HG03457 (cell line): ENCODE data around the gene NAA40.

Experiments
- ATAC-seq: cut with Tn5 transposase; IDR thresholded peaks from one replicate; pipeline ENCODE4 v1.9.1; 2021; ENCODE audit warnings: moderate number of reproducible peaks; ENCODE audit not compliant: unreplicated experiment

The NAA40 gene

DNA sequence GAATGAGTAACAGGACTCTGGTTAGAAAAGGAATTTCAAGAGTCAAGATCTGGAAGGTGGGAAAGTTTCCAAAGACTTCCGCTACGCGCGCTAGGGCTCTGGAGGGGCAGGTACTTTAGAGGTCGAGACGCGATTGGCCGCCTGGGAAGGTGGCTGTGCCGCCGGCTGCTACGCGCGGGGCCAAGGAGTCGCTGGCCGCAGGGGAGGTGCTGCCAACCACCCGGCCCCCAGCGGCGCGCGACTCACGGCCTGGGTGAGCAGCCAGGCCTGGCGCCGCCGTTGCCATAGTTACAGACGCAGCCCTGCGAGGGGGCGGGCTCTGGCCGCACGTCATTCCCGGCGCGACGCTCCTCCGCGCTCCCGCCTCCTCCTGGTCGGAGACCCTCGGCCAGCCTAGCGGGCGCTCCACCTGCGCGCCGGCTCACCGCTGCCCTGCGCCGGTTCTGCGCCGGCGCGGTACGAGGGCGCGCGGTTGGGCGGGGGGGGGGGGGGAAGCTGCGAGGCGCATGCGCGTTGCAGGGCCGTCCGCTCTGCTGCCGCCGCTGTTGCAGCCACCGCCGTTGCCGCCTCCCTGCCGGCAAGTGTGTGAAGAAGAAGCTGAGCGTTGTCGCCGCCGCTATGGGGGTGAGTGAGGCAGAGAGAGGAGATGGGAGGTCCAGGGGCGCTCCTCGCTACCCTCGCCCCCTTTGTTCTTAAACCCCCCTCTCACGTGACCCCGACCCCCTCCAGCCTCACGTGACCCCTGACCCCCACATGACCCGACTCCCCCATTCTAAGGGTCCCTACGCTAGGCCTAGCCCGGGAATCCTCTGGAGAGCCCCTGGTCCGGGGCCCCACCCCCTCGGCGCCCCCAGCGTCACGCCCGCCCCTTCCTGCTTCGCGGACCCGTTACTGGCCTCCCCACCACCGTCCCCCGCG lies at the start of gene NAA40:
TSS of gene NAA40 (plus strand) at position 524 of the 918 bp plus-strand sequence. CDS start at position 619, 95 bp downstream.
- ATAC-seq: peak; percentile 84

DNA sequence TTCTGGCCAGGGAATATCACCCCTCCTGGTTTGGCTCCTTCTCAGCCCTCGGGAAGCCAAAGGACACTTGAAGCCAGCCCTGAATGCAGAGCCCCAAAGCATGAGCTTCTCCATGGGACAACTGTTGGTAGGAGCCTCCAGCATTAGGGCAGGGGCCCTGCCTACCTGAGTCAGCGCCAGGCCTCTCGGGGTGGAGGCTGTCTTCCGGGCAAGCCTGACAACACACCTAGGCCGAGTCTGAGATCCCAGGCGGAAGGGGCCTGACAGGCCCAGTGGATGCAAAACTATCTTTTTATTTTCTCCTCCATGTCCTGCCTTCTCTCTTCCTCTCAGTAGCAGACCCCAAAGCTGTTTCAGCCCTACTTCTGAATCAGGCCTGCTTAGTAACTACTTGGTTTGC lies 49.5 kb upstream of the NAA40 start:
- no peak for ATAC-seq

DNA sequence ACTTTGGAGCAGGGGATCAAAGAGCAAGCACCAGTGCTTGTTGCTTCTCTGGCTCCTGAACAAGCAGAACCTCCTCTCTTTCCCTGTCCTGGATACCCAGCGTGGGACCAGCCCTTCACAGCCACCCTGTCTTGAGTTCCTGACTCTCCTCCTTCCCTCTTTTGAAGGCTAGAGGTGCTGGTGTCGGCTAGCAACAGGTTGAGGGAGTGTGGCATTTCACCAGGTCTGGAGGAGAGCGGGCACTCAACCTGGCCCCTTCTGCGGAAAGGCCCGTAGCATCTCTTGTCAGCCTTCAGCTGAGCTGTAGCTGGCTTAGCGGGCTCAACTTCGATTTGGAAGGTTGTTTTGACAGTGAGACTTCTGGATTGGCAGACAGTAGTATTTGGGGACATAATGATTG lies 48.4 kb upstream of the NAA40 start:
- ATAC-seq: no peak

DNA sequence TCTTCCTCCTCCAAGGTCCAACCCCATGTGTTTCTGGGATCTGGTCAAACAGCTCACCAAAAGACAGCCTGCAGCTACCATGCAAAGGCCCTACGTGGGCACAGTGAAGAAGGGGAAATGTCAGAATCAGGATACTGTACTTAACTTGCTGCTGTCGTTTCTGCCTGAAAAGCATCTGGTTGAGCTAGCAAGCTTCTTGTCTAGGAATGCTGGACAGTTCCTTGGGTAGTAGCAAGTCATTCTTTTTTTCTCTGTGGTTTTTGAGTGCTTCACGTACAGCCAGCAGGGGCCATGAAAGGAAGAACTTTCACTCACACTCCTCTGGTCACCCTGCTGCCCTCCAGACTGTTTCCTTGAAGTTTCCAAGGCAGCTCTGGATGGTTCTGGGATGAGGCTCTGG lies 46.6 kb upstream of the NAA40 start:
- no peak for ATAC-seq

DNA sequence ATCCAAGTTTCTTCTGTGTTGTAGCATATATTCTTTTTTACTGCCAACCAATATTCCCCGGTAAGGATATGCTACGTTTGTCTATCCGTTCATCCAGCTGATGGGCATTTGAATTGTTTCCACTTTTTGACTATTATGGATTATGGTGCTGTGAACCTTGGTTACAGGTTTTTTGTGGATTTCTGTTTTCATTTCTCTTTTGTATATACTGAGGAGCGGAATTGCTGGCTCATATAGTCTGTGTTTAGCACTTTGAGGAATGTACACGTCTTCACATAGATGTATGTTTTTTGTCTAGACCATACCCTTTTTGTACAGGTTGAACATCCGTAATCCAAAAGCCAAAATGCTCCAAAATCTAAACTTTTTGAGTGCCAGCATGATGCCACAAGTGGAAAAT lies 45.4 kb upstream of the NAA40 start:
- no peak for ATAC-seq

DNA sequence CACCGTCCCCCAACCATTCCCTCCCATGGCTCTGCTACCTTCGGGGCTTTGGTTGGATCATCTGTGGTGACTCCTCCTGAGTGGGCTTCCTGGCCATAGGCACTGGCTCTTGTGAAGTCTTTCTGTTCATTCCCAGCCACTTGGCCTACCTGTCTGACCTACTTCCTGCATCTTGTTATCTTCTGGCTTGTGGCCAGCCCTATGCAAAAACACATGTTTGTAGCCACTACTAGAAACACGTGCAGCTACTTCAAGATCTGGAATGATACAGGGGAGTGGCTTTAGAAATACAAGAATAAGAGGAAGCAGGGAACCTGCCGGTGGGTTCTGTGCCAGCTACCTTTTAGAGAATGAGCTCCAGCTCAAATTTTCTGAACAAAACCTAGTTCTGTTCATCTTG lies 42.7 kb upstream of the NAA40 start:
- ATAC-seq: no peak

DNA sequence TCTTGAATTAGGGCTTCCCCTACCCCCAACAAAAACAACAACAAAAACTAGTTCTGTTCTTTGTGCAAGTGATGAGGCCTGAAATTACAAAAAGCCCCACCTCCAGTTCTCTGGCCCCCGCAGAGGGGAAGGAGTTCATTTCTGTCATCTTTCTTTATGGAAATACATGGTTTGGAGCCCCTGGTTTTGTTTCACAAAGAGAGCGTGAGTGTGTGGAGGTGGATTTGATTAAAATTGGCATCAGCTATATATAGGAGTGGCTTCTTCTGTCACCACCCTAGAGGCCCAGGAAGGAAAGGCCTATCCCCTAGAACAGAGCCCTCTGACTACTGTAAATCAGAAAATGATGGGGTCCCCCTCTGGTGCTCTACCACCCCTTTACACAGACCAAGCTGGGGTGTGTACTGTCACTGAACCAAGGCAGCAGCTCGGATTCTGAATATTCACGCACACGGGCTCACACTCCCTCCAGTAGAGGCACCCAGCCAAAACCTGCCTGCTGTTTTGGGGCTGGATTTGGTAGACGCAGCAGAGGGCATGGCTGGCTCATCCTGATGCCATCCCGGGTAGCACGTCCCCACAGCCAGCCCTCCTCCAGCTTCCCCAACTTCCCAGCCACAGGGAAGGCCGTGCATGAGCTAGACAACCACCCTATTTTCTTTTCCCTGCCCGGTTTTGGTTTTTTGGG lies 41.2 kb upstream of the NAA40 start:
- ATAC-seq: no peak

DNA sequence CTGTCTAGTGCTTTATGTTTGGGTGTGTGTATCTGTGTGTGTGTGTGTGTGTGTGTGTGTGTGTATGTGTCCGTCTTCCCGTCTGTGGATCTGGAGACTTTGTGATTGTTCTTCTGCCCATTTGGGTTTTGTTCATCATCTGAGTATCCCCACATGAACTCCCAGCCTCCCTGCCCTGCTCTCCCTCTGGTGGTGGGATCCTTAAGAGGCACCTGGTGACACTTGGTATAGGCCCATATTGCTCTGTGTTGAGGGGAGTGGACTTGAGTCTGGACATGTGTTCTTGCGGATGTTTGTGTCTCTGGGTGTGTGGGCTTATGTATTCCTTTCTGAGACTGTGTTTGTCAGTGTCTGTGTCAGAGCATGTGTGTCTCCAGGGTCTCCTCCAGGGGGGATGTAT lies 37.1 kb upstream of the NAA40 start:
- no peak for ATAC-seq

DNA sequence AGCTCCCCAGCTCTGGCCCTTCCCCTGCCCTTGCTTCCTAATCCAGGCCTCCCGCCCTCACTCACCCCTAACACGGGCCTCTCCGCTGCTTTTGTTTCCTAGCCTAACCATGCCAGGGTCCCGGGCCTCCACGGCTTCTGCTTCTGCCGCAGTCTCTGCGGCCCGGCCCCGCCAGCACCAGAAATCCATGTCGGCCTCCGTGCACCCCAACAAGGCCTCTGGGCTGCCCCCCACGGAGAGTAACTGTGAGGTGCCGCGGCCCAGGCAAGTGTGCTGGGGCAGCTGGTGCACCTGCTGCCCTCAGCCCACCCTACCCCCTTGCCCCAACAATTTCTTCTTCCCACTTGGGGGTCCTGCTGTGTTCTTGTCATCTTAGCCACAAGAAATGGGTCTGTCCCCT lies 34.9 kb upstream of the NAA40 start:
- ATAC-seq: no peak

DNA sequence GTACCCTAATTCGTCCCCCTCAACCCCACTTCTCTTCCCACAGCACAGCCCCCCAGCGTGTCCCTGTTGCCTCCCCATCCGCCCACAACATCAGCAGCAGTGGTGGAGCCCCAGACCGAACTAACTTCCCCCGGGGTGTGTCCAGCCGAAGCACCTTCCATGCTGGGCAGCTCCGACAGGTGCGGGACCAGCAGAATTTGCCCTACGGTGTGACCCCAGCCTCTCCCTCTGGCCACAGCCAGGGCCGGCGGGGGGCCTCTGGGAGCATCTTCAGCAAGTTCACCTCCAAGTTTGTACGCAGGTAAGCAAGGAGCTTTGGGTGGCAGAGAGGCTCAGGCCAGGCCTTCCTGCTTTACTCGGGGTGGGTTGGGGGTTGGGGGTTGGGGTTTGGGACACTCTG lies 34.1 kb upstream of the NAA40 start:
- ATAC-seq: no peak

DNA sequence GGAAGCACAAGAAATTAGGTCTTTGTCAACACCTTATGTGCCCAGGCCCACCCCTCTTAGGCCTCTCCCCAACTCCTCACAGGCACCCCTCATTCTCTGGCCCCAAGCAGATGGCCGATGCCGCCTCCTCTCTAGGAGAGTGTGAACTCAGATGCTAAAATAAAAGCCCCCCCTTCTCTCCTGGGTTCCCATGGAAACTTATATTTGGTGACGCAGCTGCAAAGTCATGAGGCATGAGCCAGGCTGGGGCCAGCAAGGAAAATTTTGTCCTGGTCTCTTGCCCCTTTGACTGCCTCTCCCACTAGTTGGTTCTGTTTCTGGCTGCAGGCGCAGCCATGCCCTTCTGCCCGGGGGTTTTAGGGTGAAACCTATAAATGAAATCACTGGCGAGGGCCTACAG lies 33.6 kb upstream of the NAA40 start:
- ATAC-seq: no peak

DNA sequence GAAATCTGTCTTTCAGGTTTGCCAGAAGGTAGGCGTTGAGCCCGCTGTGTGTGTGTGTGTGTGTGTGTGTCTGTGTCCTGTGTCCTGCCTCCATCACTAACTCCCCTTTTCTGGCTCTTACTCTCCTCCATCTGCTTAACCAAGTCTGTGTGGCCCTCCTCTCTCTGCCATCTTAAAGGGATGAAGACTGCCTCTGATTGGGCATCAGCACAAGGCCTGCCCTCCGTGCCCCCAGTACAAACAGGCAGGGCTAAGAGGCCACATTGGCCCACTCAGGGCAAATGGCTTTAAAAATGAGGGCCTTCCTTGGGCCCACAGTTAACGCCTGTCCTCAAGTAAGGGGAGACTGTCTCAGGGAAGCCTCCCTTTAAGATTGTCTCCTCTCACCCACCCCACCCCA lies 32.7 kb upstream of the NAA40 start:
- no peak for ATAC-seq

DNA sequence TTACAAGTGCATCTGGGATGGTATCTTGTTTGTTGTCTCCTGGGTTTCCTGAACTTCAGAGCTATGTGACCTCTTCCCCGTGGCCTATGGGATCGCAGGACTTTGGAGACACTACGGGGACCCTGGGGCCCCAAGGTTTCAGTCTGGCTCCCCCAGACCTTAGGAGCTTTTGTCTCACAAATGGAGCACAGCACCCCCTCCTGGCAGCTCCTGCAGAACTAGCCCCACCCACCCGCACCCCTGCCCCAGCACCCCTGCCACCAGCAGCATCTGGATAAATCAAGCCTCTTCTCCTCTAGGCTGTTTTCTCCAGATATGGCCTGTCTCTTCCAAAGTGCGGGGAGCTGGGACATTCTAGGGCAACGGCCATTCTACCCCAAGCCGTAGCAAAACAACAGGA lies 32.2 kb upstream of the NAA40 start:
- ATAC-seq: no peak

DNA sequence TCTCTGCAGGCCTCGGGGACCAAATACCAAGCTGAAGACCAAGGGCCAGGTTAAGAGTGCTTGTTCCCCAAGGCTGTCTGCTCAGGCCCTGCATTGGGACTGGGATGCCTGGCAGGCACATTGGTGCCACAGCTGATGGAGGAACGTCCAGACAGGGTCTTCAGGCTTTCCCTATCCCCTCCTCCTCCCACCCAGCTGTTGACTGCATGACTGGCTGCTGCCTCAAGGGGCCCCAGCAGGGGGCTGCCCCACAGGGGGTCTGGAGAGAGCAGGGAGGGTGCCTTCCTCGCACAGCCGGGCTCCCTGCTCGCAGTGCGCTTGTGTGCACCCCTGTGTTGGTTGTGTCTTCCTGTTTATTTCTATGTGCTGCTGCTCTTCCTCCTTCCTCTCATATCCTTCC lies 31.7 kb upstream of the NAA40 start:
- ATAC-seq: no peak

DNA sequence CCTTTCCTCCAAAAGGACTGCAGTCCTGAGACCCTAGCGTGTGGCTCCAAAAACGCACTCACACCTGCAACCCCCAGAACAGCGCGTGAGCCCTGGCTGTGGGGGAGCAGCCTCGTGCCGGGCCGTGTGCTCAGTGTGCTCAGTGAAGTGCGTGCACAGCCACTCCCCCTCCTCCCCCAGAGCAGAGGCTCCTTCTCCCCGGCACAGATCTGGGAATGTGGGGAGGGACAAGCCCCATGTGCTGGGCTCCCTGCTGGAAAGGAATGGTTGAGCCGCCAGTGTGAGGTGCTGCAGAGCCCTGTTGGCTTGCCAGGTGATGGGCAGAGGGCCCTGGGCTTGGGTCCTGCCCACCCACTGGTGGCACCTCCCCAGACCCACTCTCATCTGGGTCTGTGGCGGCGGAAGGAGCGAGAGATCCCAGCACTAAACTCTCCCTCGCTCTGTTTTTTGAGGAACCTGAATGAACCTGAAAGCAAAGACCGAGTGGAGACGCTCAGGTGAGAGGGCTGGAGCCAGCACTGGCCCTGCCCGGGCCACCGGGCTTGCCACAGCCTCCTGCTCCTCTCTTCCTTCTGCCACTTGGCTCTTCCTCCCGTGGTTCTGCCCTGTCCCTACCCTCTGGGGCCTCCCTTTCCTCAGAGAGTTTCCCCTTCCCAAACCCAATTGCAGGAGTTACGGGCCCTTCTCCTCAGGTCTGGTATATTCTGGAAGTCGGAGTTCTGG lies 30.8 kb upstream of the NAA40 start:
- ATAC-seq: no peak

DNA sequence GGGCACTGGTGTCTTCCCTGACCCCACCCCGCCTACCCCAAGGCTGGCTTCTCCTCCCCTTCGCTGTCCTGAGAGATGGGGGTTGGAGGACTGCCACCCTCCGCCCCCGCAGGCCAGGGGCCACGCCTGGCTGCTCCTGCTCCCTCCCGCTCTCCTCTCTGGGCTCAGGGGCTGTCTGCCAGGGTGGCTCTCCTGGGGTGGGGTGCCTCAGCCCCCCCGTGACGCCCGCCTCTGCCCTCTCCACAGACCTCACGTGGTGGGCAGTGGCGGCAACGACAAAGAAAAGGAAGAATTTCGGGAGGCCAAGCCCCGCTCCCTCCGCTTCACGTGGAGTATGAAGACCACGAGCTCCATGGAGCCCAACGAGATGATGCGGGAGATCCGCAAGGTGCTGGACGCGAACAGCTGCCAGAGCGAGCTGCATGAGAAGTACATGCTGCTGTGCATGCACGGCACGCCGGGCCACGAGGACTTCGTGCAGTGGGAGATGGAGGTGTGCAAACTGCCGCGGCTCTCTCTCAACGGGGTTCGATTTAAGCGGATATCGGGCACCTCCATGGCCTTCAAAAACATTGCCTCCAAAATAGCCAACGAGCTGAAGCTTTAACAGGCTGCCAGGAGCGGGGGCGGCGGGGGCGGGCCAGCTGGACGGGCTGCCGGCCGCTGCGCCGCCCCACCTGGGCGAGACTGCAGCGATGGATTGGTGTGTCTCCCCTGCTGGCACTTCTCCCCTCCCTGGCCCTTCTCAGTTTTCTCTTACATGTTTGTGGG lies 30.0 kb upstream of the NAA40 start:
- no peak for ATAC-seq

DNA sequence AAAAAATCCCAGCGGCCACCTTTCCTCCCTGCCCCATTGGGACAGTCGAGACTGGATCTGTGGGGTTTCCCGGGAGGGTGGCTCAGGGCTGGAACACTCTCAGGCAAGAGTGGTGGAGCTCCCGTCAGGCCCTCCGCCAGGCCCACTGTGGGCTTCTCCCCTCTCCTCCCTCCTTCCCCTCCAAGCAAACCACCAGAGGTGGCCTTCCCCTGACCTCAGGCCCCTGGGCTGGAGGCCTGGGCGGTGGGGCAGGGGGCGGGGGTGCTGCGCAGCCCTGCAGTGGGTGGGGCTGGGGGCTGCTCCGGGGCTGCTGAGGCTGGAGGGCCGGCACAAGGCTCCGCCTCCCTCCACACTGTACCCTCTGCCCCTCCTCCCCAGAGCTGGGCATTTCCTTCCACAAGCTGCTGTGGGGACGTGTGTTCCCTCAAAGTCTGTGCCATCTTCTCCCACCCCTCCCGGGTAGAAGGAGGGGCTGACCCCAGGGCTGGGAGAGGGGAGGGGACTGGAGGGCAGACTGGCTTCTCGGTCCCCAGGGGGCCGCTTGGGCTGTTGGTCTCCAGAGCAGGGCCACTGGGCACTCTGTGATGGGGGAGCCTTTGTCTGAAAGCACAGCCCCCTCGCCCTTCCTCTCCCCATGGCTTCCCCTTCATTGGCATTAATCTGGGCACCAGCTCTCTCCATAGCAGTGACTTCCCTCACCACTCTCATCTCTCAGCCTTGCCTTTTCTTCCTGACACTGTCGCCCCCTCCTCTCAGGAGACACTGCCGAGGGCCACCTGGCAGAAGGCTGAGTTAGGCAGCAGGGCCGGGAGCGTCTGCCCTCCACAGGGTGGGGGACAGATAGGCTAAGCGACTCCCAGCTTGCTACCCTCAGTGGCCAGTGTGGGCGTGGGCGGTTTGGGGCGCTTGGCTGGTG lies 29.0 kb upstream of the NAA40 start:
- ATAC-seq: no peak

DNA sequence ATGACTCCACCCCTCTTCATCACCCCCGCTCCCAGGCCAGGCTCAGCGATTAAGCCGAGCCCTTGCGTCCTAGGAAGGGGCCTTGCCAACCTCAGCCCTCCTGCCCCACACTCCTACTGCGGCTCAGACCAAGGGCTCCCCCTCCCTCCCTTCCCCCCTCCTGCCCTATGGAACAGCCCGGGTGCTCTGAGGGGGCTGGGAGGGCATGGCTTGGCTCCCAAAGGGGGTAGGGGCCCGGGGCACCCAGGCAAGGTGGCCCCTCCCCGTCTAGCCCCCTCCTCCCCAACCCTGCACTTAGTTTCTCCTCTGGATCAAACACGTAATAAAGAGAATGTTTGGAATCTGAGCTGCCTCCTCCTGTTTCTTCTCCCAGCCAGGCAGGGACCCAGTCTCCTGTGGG lies 28.1 kb upstream of the NAA40 start:
- ATAC-seq: no peak

DNA sequence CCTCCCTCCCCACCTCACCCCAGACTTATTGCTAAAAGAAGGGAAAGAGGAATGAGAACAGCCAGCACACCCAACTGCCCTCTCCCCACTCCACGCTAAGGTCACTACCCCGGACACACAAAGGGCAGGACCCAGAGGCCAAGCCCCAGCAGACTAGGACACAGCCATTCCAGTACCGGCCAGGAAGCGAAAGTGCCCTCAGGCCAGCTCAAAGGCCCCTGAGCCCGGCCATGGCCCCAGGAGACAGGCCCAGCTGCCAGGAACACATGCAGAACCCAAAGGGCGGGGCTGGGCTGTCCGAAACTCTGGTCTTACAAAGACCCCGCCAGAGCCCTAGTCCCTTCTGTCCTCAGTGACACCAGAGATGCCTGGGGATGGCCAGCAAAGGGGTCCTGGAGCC lies 27.4 kb upstream of the NAA40 start:
- ATAC-seq: no peak

DNA sequence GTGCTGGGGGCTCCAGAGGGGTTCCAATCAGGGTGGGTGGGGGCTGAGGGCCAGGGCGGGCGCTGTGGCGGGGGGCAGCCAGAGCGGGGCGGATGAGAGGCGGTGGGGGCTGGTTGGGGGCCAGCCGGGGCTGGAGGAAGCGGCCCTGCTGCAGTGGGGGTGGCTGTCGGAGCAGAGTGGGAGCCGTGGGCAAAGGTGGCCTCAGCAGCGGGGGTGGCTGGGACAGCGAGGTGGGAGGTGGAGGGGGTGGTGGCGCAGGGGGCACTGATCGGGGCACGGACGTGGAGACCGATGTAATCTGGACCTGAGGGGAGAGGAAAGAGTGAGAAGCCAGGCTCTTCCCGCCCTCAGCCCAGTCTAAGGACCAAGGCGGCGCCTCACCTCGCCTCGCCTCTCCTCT lies 26.9 kb upstream of the NAA40 start:
- no peak for ATAC-seq
